NOMO-1 (cell line): ENCODE measurements around the gene SRRT.
A peak's percentile ranks its signal among the peaks of the same experiment; 100 is the strongest.
"Not testable (repeated sequence)": the region's sequence is repeated elsewhere in the genome, so short reads cannot be mapped to it uniquely, and the experiment has no call there.

Experiments
- DNase-seq, 2 experiments: peaks; one replicate each; lab custom pipeline; 2025; ENCODE audit not compliant: unreplicated experiment in 2 of 2; lab: John Stamatoyannopoulos, UW

SRRT gene

DNA sequence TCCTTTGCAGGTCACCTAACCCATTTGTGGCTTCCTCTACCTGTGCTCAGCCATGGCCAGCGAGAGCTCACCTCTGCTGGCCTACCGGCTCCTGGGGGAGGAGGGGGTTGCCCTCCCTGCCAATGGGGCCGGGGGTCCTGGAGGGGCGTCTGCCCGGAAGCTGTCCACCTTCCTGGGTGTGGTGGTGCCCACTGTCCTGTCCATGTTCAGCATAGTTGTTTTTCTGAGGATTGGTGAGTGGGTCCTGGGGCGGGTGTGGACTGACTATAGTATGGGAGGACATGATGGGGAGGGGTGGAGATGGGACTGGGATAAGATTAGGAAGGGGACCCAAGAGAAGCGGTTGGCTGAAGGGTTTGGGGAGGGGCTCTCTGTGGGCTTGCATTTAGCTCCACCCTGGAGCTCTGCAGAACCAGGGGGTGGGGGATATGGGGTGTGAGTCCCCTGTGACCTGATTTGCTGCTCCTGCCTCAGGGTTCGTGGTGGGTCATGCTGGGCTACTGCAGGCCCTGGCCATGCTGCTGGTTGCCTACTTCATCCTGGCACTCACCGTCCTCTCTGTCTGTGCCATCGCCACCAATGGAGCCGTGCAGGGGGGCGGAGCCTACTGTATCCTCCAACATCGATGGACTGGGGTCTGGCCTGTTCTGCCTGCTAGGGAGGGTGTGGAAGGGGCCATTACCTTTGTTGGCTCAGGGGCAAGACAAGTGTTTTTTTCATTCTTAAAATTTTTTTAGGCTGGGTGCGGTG lies 20.6 kb upstream of the SRRT start:
- DNase-seq, result no peak

GRCh38 chr7:100854899-100855298 lies 20.0 kb upstream of the SRRT start:
- DNase-seq, result not testable (repeated sequence)

- no peak for DNase-seq
Measured at GRCh38 chr7:100855515-100855914, 19.4 kb upstream of the SRRT start.

GRCh38 chr7:100856871-100857282 lies 18.0 kb upstream of the SRRT start:
- DNase-seq, result no peak

DNA sequence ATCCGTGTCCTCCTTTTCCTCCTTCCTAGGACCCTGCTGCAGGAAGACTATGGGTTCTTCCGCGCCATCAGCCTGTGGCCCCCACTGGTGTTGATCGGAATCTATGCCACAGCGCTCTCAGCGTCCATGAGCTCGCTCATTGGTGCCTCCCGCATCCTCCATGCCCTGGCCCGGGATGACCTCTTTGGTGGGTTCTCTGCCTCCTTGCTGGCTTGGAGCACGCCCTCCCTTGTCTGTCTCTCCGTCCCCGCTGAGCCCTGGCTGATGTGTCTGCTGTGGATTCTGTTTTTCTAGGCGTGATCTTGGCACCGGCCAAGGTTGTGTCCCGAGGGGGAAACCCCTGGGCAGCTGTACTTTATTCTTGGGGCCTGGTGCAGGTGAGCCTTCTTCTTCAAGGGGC lies 15.0 kb upstream of the SRRT start:
- DNase-seq, result no peak

DNA sequence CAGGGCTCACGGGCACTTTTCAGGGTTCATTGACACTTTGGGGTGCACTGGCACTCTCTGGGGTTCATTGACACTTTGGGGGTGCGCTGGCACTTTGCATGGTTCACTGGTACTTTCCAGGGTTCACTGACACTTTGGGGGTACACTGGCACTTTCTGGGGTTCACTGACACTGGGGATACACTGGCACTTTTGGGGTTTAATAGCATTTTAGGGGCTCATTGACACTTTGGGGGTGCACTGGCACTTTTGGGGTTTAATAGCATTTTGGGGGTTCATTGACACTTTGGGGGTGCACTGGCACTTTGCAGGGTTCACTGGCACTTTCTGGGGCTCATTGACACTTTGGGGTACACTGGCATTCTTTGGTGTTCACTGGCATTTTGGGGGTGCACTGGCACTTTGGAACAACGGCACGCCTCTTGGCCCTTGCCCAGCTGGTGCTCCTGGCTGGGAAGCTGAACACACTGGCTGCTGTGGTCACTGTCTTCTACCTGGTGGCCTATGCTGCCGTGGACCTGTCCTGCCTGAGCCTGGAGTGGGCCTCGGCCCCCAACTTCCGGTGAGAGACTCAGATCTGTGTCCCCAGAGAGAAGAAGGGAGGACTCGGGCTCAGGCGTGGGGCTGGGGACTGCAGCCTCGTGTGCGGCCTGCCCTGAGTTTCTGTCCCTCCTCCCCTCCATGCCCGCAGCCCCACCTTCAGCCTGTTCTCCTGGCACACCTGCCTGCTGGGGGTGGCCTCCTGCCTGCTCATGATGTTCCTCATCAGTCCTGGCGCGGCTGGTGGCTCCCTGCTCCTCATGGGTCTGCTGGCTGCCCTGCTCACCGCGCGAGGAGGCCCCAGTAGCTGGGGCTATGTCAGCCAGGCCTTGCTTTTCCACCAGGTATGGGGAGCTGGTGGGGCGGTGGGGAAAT lies 13.9 kb upstream of the SRRT start:
- DNase-seq, result no peak

DNA sequence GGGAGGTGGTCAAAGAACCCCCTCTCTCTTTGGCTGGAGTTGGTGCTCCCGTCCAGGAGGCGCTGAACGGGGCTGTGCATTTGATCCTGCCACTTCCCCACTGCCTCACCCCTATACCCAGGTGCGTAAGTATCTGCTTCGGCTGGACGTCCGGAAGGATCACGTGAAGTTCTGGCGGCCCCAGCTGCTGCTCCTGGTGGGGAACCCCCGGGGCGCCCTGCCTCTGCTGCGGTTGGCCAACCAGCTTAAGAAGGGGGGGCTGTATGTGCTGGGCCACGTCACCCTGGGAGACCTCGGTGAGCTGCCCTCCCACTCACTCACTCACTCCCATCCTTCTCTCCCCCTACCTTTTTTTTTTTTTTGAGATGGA lies 13.3 kb upstream of the SRRT start:
- no peak for DNase-seq

DNA sequence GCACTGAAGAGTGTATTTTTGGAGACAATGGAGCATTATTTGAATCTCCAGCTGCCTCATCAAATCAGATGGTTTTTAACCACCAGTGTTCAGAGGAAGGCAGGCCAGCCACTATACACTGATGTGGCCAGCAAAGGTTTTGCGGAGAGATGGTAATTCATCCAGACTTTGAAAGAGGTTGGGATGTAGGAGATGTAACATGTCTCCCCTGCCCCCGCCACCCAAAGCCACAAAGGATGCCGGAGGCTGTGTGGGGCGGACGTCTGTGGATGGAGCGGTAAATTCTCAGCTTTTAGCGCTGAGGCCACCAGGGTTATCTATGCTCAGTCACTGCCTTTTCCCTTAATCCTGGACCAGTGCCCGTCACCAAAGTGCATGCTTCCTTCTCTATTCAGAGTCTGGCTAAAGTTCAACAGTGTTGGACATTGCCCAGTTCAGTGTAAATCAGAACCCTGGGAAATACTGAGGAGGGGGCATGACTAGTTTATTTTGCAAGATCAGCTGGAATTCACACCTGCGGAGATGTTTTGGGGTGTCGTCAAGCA lies 11.4 kb upstream of the SRRT start:
- no peak for DNase-seq

DNA sequence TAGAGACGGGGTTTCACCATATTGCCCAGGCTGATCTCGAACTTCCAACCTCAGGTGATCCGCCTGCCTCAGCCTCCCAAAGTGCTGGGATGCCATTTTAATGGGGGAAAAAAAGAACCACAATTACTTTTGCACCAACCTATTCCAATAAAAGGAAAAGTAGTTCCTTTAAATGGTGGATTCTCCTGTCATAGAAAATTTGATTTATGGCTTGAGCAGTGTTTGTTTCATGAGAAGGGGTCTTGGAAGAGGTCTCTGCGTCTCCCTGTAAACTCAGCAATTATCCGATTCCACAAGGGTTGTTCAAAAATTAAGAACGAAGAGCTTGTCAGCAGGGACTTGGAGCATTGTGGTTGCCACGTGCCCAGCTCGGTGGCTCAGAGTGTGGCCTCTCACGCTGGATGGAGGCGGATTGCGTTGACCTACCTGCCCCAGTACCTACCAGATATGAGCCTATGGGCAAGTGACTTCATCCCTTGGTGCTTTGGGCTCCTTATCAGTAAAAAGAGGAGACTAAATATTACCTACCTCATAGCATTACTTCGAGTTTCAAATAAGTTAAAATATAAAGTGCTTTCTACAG lies 10.5 kb upstream of the SRRT start:
- no peak for DNase-seq

DNA sequence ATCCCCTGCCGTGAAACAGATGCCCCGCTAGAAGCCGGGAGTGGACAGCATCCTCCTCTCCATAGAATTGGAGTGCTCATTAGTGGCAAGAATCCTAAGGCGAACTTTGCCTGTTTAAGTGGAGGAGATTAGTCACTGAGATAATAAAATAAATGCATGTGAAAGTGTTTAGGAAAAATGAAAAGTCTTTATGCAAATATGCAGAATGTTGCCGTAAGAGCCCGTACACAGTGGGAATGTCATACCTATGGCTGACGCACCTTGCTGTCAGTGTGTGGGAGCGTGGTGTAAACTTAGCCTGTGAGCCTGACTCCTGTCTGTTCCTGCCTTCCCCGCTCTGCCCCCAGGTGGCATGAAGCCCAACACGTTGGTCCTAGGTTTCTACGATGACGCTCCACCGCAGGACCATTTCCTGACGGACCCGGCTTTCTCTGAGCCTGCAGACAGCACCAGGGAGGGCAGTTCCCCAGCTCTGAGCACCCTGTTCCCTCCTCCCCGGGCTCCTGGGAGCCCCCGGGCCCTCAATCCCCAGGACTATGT lies 9.5 kb upstream of the SRRT start:
- DNase-seq, result no peak

- DNase-seq, result no peak
Measured at GRCh38 chr7:100865938-100866728, 8.8 kb upstream of the SRRT start.

DNA sequence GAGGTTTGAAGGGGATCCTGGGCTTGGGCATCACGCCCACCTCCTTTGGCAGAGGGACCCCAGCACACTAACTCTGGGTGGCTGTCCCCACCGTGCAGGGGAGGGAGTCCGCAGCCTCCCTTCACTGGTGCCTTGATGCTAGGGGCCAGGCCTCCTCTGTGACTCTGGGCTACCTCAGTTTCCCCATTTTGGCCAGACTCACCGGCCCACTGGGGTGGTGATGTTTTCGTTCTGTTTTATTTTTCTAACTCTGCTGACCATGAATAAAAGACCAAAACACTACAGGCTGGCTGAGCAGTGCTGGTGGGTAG lies 8.2 kb upstream of the SRRT start:
- DNase-seq, result no peak

- DNase-seq, result no peak
Measured at GRCh38 chr7:100867040-100867775, 7.7 kb upstream of the SRRT start, which contains the start of gene TRIP6. Gene TRIP6 (plus strand): TSS chr7:100867387. CDS start chr7:100867498, 111 bp downstream.

DNA sequence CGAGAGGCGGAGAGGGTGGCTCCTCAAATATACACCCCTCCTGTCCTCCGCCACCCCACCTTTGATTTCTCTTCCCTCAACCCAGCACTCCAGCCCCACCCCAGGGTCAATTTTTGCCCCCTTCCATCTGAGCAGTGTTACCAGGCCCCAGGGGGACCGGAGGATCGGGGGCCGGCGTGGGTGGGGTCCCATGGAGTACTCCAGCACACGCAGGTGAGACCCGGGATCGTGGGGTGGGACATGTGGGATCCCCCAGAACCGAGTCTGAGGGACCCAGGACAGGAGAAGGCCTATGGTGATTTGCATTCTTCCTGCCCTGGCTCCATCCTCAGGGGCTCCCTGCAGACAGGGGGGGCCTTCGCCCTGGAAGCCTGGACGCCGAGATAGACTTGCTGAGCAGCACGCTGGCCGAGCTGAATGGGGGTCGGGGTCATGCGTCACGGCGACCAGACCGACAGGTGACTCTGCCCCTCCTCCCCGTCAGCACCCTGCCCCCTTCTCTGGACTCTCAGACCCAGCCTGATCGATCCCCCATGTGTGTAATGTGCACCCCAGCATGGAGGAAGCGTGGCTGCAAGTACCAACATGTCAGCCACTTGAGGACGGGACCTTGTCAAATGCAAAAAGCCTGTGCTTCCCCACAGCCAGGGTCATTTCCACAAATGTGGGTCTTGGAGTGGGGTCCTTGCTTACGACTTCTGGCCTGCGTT lies 7.0 kb upstream of the SRRT start:
- DNase-seq, result no peak

DNA sequence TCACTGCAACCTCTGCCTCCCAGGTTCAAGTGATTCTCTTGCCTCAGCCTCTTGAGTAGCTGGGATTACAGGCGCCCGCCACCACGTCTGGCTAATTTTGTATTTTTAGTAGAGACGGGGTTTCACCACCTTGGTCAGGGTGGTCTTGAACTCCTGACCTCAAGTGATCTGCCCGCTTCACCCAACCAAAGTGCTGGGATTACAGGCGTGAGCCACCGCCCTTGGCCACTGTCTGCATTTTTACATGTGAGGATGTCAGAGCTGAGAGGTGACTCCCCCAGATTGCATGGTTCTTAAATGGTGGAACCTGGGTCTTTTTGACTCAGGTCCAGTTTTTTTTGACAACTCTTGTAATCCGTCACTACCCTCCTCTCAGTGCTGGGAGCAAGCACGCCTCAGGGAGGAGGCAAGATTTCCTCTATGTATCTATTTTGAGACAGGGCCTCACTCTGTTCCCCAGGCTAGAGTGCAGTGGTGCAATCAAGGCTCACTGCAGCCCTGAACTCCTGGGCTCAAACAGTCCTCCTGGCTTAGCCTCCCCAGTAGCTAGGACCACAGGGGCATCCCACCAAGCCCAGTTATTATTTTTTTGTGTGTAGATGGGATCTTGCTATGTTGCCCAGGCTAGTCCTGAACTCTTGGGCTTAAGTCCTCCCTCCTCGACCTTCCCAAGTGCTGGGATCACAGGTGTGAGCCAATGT lies 1.2 kb upstream of the SRRT start:
- DNase-seq, result no peak

- DNase-seq, result no peak
Measured at GRCh38 chr7:100874300-100874576, 665 bp upstream of the SRRT start.

DNA sequence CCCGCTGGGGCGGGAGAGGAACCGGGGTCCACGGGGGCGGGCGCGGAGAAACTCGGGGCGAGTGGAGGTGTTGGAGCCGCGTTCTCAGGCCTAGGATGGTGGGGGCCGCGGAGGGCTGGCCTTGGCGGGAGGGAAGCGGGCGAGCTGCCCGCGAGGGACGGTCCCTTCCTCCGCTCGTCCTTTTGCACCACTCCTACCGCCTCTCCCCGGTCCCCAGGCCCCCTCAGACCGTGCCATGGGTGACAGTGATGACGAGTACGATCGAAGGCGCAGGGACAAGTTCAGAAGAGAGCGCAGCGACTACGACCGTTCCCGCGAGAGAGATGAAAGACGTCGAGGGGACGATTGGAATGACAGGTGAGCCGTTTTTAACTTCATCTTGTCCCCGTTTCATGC lies 451 bp downstream of the SRRT start:
- peak in 1 of 2 experiments; percentile 34 for DNase-seq

GRCh38 chr7:100878013-100878412 lies 3.1 kb downstream of the SRRT start:
- DNase-seq, result no peak

GRCh38 chr7:100878685-100879084 lies 3.8 kb downstream of the SRRT start:
- no peak for DNase-seq
